Measurements from ENCODE around the gene EPS8L2.

EPS8L2 gene

GRCh38 chr11:776561-777287 lies 70.7 kb downstream of the EPS8L2 start:
- peak; percentile 71 for DNase-seq (ENCODE audit: low spot score)

Data from NAMALWA (cell line).